ENCODE data around the gene INAFM1. TPM values are rescaled to one million over a fixed set of nuclear protein-coding genes. Genes with fewer than 3 reads are reported as not detected.

INAFM1 gene
- total and polyA plus RNA-seq, 8 donors = 8.7 to 22.2 (median 12.9) TPM

DNA sequence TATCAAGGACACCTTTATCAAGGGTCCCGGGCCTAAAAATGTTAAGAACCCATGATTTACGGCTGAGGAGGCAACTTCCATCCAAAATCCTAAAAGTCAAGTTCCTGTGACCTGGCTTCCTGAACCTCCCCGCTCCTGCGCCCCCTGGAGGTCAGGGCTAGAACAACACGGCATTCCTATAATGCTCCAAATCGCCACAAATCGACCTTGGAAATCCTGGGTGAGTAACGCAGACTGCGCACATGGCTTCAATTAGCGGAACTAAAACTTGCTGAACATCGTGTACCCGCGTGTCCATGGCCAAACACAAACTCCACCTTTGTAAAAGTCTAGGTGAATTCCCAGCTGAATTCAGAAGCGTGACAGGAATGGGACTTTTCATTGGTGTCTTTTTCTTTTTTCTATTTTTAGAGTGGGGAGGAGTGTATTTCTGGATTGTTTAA is 30.6 kb downstream of the INAFM1 start:
- intact Hi-C loops (cut with DNase I) = no loop called here
- peaks cover 0 to 9% of the 10 kb centered on the region in 2 donors for H3K27me3 ChIP-seq
- no peak overlapping the region for H3K4me3 ChIP-seq
- H3K9me3 ChIP-seq = no peaks in the 10 kb centered on the region
- H3K27ac ChIP-seq = no peak overlapping the region
- peak in 2 of 4 donors; percentile 71 to 91 for DNase-seq
- no peaks in the 10 kb centered on the region for H3K36me3 ChIP-seq
- peak; percentile 85 for ATAC-seq
- TF ChIP-seq, protein P1, sequence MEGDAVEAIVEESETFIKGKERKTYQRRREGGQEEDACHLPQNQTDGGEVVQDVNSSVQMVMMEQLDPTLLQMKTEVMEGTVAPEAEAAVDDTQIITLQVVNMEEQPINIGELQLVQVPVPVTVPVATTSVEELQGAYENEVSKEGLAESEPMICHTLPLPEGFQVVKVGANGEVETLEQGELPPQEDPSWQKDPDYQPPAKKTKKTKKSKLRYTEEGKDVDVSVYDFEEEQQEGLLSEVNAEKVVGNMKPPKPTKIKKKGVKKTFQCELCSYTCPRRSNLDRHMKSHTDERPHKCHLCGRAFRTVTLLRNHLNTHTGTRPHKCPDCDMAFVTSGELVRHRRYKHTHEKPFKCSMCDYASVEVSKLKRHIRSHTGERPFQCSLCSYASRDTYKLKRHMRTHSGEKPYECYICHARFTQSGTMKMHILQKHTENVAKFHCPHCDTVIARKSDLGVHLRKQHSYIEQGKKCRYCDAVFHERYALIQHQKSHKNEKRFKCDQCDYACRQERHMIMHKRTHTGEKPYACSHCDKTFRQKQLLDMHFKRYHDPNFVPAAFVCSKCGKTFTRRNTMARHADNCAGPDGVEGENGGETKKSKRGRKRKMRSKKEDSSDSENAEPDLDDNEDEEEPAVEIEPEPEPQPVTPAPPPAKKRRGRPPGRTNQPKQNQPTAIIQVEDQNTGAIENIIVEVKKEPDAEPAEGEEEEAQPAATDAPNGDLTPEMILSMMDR (IDR thresholded peaks at IDR 0.05) = peak; percentile 88 to 94
- peaks cover 0 to 37% of the 10 kb centered on the region in 2 donors for H3K4me1 ChIP-seq

GRCh38 chr19:47306303-47306702 is 31.6 kb downstream of the INAFM1 start:
- ATAC-seq (no peak), DNase-seq (no peak)
- intact Hi-C loops (cut with DNase I) = no loop called here
- TF ChIP-seq, protein P1 (IDR thresholded peaks at IDR 0.05) = no peak
- Histone ChIP-seq H3K27me3 (peaks cover 0 to 19% of the 10 kb centered on the region in 2 donors), H3K4me3 (no peak overlapping the region), H3K9me3 (no peaks in the 10 kb centered on the region), H3K4me1 (peaks cover 0 to 38% of the 10 kb centered on the region in 2 donors), H3K27ac (no peak overlapping the region), H3K36me3 (peaks cover 0 to 1% of the 10 kb centered on the region in 2 donors)

DNA sequence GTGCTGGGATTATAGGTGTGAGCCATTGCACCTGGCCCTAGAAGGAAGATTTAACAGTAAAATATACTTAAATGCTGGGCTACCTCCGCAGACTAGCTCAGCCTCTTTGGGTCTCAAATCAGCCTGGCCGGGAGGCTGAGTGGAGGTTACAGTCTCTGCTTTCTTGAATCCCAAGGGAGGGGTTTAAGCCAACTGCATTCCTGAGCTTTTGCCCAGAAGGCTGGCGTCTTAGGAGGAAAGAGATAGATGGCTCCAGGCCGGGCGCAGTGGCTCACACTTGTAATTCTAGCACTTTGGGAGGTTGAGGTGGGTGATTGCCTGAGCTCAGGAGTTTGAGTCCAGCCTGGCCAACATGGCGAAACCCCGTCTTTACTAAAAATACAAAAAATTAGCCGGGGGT is 34.4 kb downstream of the INAFM1 start:
- Histone ChIP-seq H3K4me3 (peak overlapping the region in 1 of 2 donors; percentile 58), H3K9me3 (no peaks in the 10 kb centered on the region), H3K27me3 (peaks cover 0 to 21% of the 10 kb centered on the region in 2 donors), H3K27ac (peak overlapping the region in 1 of 2 donors; percentile 88), H3K36me3 (peaks cover 0 to 19% of the 10 kb centered on the region in 2 donors), H3K4me1 (peaks cover 0 to 51% of the 10 kb centered on the region in 2 donors)
- intact Hi-C loops (cut with DNase I) = no loop called here
- ATAC-seq (no peak), DNase-seq (no peak)
- TF ChIP-seq, protein P1 (IDR thresholded peaks at IDR 0.05) = no peak

DNA sequence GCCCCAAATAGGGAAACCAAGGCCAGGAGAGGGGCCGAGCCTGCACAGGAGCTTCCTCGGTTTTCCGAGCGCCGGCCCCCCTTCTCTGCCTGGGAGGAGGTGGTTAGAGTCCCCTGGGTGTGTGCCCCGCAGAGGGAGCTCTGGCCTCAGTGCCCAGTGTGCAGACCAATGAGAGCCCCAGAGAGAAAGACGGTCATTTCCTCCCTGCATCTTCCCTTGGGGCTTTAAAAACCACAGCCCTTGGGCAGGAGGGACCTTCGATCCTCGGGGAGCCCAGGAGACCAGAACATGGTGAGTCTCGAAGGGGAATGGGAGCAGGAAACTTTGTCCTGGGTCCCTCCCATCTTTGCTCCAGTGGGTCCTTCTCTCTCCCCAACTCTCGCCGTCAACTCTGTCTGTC is 34.9 kb downstream of the INAFM1 start, which contains the start of gene C5AR1:
C5AR1 (plus strand) TSS at position 254 of the 400 bp plus-strand sequence; CDS start at position 289, 35 bp downstream.
- intact Hi-C loops (cut with DNase I) = no loop called here
- peak; percentile 66 for ATAC-seq

DNA sequence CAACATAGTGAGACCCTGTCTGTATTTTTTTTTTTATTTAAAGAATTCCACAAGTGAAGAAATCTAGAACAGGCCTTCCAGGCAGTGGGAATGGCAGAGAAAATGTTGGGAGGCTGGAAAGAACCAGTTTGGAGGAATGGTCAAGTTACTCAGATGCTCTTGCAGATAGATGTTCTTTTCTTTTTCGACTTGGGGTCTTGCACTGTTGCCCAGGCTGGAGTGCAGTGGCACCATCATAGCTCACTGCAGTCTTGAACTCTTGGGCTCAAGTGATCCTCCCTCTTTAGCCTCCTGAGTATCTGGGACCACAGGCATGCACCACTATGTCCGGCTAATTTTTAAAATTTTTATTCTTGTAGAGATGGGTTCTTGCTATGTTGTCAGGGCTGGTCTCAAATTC is 35.6 kb downstream of the INAFM1 start:
- Histone ChIP-seq H3K27ac (peak overlapping the region; percentile 71 to 88), H3K36me3 (peaks cover 0 to 19% of the 10 kb centered on the region in 2 donors), H3K27me3 (peaks cover 0 to 21% of the 10 kb centered on the region in 2 donors), H3K9me3 (no peaks in the 10 kb centered on the region), H3K4me3 (peak overlapping the region; percentile 7 to 58), H3K4me1 (peaks cover 0 to 51% of the 10 kb centered on the region in 2 donors)
- intact Hi-C loops (cut with DNase I) = no loop called here
- no peak for DNase-seq
- TF ChIP-seq, protein P1 (IDR thresholded peaks at IDR 0.05) = no peak
- ATAC-seq = no peak

More for the DNA sequence above, 34.9 kb downstream of the INAFM1 start, which contains the start of gene C5AR1:
- Histone ChIP-seq H3K27ac (peak within 1 kb of the TSS; percentile 71 to 88), H3K36me3 (peaks cover 0 to 19% of the 10 kb centered on the region in 2 donors), H3K4me3 (peak within 1 kb of the TSS; percentile 7 to 58), H3K4me1 (peaks cover 0 to 55% of the 10 kb centered on the region in 2 donors), H3K9me3 (no peaks in the 10 kb centered on the region), H3K27me3 (peaks cover 0 to 21% of the 10 kb centered on the region in 2 donors)
- DNase-seq = peak in 2 of 4 donors; percentile 79 to 90
- TF ChIP-seq, protein P1 (IDR thresholded peaks at IDR 0.05) = no peak

Measured in left lung (tissue), 10 donors.